DOHH2 (cell line): ENCODE results near the gene SLC25A18.

Experiments used
- CTCF ChIP-seq: fragments of 200-600 bp; sonication (generic); IDR thresholded peaks from one replicate; pipeline ENCODE4 v1.5.1; 2014; ENCODE audit warnings: antibody characterized with exemption, mild to moderate bottlenecking, low read depth, low read length; ENCODE audit not compliant: poor library complexity, severe bottlenecking
- EZH2phosphoT487 ChIP-seq: fragments of 200-600 bp; sonication (generic); IDR thresholded peaks from 2 replicates; pipeline ENCODE4 v1.6.1; 2017; ENCODE audit warnings: borderline replicate concordance, mild to moderate bottlenecking, antibody characterized with exemption, low read length, moderate library complexity, mixed read lengths

- TF ChIP-seq CTCF (no peak), EZH2phosphoT487 (no peak)
Measured at GRCh38 chr22:17576470-17576869, 13.2 kb downstream of the SLC25A18 start.
